Thyroid gland (tissue), 4 donors: ENCODE results near the gene ACP5.

Experiments used
- POLR2A ChIP-seq, 2 donors: fragments of 450-650 bp; IDR thresholded peaks; one replicate each; pipeline ENCODE4 v1.6.1; 2017; ENCODE audit warnings: antibody characterized with exemption in 2 of 2, mild to moderate bottlenecking in 2 of 2, moderate library complexity in 1 of 2
- TF ChIP-seq, protein P1 (sequence below), 6 experiments: fragments of 200-600 bp in 3 of 6; fragments of 450-650 bp in 3 of 6; sonication (generic) in 3 of 6; IDR thresholded peaks; one replicate each; pipeline ENCODE4 v1.5.1; 2016 to 2019; ENCODE audit warnings: antibody characterized with exemption in 6 of 6, mild to moderate bottlenecking in 2 of 6, inconsistent platforms in 1 of 6, moderate library complexity in 1 of 6

DNA sequence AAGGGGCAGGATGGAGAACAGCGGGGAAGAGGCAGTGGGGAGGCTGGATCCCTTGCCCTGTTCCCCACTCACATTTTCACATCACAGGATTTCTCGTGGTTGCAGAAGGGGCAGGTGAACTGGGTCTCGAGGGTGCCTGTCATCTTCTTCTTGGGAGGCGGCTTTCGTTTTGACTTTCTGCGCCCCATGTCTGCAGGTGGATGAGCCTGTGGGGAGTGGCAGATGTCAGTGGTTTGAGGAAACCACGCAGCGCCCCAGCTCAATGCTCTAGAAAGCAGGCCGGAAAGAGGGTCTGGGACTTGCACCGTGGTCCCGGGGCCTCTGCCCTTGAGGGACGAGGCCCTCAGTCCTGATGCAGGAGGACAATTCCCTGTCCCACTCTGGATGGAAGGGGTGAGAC, 23.3 kb downstream of the ACP5 start:
- TF ChIP-seq, protein P1, sequence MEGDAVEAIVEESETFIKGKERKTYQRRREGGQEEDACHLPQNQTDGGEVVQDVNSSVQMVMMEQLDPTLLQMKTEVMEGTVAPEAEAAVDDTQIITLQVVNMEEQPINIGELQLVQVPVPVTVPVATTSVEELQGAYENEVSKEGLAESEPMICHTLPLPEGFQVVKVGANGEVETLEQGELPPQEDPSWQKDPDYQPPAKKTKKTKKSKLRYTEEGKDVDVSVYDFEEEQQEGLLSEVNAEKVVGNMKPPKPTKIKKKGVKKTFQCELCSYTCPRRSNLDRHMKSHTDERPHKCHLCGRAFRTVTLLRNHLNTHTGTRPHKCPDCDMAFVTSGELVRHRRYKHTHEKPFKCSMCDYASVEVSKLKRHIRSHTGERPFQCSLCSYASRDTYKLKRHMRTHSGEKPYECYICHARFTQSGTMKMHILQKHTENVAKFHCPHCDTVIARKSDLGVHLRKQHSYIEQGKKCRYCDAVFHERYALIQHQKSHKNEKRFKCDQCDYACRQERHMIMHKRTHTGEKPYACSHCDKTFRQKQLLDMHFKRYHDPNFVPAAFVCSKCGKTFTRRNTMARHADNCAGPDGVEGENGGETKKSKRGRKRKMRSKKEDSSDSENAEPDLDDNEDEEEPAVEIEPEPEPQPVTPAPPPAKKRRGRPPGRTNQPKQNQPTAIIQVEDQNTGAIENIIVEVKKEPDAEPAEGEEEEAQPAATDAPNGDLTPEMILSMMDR (IDR thresholded peaks at IDR 0.05) = no peak
- TF ChIP-seq POLR2A (IDR thresholded peaks at IDR 0.05) = no peak
